ENCODE data around the gene SOX8. TPM values are rescaled to one million over a fixed set of nuclear protein-coding genes. Genes with fewer than 3 reads are reported as not detected.
"Not testable (repeated sequence)": the region's sequence is repeated elsewhere in the genome, so short reads cannot be mapped to it uniquely, and the experiment has no call there.

The SOX8 gene
- polyA plus RNA-seq, 1 experiment: not detected

DNA sequence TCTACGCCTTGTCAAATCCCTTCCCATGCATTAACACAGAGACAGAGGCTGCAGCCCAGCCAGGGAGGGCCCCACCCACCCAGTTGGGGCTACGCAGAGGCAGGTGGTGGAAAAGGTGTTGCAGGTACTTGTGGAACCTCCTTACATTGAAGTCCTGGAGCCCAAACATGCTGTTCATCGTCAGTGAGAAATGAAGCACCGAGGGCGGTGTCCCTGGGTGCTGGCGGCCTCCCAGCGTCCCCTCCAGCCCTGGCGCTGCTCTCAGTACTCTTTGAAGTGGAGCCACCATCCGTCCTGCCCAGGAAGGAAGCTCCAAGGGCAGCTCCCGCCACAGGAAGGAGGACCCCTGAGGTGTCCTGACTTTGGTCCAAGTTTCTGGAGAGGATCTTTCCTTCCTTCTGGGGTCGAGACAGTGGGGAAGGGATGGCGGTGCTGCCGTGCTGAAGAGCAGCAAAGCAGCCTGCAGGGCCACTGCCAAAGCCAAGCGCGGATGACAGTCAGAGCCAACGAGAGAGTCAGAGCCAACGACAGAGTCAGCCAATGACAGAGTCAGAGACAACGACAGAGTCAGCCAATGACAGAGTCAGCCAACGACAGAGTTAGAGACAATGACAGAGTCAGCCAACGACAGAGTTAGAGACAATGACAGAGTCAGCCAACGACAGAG lies 34.2 kb upstream of the SOX8 start:
- ChIA-PET CTCF (no interaction called here), POLR2A (no interaction called here)
- Histone ChIP-seq H3K4me3 (ENCODE audit: low read depth, low read length) (no peak overlapping the region), H3K9me3 (ENCODE audit: control insufficient read depth, insufficient read depth, low read length) (peaks cover 18% of the 10 kb centered on the region), H3K27me3 (ENCODE audit: control insufficient read depth, insufficient read depth, low read length) (no peaks in the 10 kb centered on the region), H3K27ac (ENCODE audit: low read depth, low read length) (no peak overlapping the region)
- DNase-seq (ENCODE audit: low read depth, low spot score): no peak
- TF ChIP-seq, protein P1, sequence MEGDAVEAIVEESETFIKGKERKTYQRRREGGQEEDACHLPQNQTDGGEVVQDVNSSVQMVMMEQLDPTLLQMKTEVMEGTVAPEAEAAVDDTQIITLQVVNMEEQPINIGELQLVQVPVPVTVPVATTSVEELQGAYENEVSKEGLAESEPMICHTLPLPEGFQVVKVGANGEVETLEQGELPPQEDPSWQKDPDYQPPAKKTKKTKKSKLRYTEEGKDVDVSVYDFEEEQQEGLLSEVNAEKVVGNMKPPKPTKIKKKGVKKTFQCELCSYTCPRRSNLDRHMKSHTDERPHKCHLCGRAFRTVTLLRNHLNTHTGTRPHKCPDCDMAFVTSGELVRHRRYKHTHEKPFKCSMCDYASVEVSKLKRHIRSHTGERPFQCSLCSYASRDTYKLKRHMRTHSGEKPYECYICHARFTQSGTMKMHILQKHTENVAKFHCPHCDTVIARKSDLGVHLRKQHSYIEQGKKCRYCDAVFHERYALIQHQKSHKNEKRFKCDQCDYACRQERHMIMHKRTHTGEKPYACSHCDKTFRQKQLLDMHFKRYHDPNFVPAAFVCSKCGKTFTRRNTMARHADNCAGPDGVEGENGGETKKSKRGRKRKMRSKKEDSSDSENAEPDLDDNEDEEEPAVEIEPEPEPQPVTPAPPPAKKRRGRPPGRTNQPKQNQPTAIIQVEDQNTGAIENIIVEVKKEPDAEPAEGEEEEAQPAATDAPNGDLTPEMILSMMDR (IDR thresholded peaks at IDR 0.05; ENCODE audit: low read depth, low read length): no peak

DNA sequence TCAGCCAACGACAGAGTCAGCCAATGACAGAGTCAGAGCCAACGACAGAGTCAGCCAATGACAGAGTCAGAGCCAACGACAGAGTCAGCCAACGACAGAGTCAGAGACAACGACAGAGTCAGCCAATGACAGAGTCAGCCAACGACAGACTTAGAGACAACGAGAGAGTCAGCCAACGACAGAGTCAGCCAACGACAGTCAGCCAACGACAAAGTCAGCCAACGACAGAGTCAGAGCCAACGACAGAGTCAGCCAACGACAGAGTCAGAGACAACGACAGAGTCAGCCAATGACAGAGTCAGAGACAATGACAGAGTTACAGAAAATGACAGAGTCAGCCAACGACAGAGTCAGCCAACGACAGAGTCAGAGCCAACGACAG lies 33.7 kb upstream of the SOX8 start:
- H3K27ac ChIP-seq (ENCODE audit: low read depth, low read length); DNase-seq (ENCODE audit: low read depth, low spot score); H3K27me3 ChIP-seq (ENCODE audit: control insufficient read depth, insufficient read depth, low read length); POLR2A ChIA-PET; CTCF ChIA-PET; H3K4me3 ChIP-seq (ENCODE audit: low read depth, low read length): not testable (repeated sequence)
- H3K9me3 ChIP-seq (ENCODE audit: control insufficient read depth, insufficient read depth, low read length): peaks cover 13% of the 10 kb centered on the region; the same call in 1 of the 2 replicates

DNA sequence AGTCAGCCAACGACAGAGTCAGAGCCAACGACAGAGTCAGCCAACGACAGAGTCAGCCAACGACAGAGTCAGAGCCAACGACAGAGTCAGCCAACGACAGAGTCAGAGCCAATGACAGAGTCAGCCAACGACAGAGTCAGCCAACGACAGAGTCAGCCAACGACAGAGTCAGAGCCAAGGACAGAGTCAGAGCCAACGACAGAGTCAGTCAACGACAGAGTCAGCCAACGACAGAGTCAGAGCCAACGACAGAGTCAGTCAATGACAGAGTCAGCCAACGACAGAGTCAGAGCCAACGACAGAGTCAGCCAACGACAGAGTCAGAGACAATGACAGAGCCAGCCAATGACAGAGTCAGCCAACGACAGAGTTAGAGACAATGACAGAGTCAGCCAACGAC lies 32.8 kb upstream of the SOX8 start:
- H3K27ac ChIP-seq (ENCODE audit: low read depth, low read length); POLR2A ChIA-PET; H3K4me3 ChIP-seq (ENCODE audit: low read depth, low read length); CTCF ChIA-PET; H3K27me3 ChIP-seq (ENCODE audit: control insufficient read depth, insufficient read depth, low read length); DNase-seq (ENCODE audit: low read depth, low spot score): not testable (repeated sequence)
- H3K9me3 ChIP-seq (ENCODE audit: control insufficient read depth, insufficient read depth, low read length): peaks cover 12% of the 10 kb centered on the region; the same call in 1 of the 2 replicates

DNA sequence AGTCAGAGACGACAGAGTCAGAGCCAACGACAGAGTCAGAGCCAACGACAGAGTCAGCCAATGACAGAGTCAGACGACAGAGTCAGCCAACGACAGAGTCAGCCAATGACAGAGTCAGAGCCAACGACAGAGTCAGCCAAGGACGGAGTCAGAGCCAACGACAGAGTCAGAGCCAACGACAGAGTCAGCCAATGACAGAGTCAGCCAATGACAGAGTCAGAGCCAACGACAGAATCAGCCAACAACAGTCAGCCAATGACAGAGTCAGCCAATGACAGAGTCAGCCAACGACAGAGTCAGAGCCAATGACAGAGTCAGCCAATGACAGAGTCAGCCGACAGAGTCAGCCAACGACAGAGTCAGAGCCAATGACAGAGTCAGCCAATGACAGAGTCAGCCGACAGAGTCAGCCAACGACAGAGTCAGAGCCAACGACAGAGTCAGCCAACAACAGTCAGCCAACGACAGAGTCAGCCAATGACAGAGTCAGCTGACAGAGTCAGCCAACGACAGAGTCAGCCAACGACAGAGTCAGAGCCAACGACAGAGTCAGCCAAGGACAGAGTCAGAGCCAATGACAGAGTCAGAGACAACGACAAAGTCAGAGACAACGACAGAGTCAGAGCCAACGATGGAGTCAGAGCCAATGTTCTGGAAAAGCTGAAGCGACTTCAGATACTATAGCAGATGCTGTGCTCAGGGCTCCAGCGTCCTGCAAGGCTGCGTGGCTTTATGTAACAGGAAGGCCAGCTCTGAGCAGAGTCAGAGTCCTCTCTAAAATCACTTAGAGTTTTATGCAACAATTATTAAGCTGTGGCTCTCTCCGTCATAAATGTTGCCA lies 30.6 kb upstream of the SOX8 start:
- H3K4me3 ChIP-seq (ENCODE audit: low read depth, low read length); H3K27me3 ChIP-seq (ENCODE audit: control insufficient read depth, insufficient read depth, low read length); DNase-seq (ENCODE audit: low read depth, low spot score); POLR2A ChIA-PET; H3K27ac ChIP-seq (ENCODE audit: low read depth, low read length): not testable (repeated sequence)
- peaks cover 12% of the 10 kb centered on the region; the same call in 1 of the 2 replicates for H3K9me3 ChIP-seq (ENCODE audit: control insufficient read depth, insufficient read depth, low read length)
- CTCF ChIA-PET: interaction anchor here (0.6 kb wide), 1 partner anchor 209 kb away, joined by 4 read pairs; no protein-coding TSS in a partner anchor

DNA sequence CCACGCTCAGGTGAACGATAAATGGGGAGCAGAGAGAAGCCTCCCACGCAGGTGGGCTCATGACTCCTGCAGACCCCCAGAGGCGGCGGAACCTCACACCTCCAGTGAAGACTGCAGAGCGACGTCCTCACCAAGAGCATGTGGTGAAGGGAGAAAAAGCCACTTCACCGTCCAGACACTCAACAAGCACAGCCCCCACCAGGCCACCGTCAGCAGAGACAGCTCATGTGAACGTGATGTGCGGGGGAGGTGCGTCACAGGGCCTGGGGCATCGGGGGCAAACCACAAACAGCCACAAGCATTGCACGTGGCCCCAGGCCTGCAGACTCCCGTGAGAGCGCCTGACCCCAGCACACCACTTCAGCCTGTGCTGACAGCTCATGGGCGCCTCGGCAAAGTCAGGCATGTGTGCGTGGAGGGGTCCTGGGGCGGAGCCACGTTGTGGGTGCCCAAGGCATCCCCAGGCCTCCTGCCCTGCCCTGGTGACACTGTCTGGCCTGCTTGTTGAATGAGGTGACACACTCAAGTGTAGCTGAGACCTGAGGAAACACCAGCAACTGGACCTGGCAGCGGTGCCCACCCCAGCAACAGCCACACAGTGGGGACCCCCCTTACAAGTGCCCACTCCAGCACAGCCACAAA lies 29.8 kb upstream of the SOX8 start:
- no peak for DNase-seq (ENCODE audit: low read depth, low spot score)
- ChIA-PET POLR2A (no interaction called here), CTCF (interaction anchor here (0.6 kb wide), 1 partner anchor 210 kb away, joined by 4 read pairs; no protein-coding TSS in a partner anchor)
- Histone ChIP-seq H3K9me3 (ENCODE audit: control insufficient read depth, insufficient read depth, low read length) (peaks cover 12% of the 10 kb centered on the region; the same call in 1 of the 2 replicates), H3K27ac (ENCODE audit: low read depth, low read length) (no peak overlapping the region), H3K27me3 (ENCODE audit: control insufficient read depth, insufficient read depth, low read length) (no peaks in the 10 kb centered on the region), H3K4me3 (ENCODE audit: low read depth, low read length) (no peak overlapping the region)
- TF ChIP-seq, protein P1 (IDR thresholded peaks at IDR 0.05; ENCODE audit: low read depth, low read length): no peak

DNA sequence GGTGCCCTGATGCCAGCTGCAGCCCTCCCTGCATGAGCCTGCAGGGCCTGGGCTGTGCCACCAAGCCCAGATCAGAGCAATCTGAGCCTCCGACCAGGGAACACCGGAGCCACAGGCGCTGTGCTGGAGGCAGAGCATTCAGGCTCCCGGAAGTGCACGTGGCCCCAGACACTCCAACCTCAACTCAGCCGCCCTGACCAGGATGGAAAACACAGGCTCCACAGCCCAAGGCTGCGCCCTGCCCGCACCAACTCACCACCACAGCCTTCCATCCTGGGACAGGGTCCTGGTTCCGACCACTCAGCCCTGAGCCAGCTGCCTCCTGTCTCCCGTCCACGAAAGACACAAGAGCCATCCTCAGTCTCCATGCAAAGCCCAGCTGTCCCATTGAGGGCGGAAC lies 29.2 kb upstream of the SOX8 start:
- Histone ChIP-seq H3K4me3 (ENCODE audit: low read depth, low read length) (no peak overlapping the region), H3K27me3 (ENCODE audit: control insufficient read depth, insufficient read depth, low read length) (no peaks in the 10 kb centered on the region), H3K27ac (ENCODE audit: low read depth, low read length) (no peak overlapping the region), H3K9me3 (ENCODE audit: control insufficient read depth, insufficient read depth, low read length) (peaks cover 7% of the 10 kb centered on the region; the same call in 1 of the 2 replicates)
- TF ChIP-seq, protein P1 (IDR thresholded peaks at IDR 0.05; ENCODE audit: low read depth, low read length): no peak
- CTCF ChIA-PET: no interaction called here
- POLR2A ChIA-PET: no interaction called here
- no peak for DNase-seq (ENCODE audit: low read depth, low spot score)

DNA sequence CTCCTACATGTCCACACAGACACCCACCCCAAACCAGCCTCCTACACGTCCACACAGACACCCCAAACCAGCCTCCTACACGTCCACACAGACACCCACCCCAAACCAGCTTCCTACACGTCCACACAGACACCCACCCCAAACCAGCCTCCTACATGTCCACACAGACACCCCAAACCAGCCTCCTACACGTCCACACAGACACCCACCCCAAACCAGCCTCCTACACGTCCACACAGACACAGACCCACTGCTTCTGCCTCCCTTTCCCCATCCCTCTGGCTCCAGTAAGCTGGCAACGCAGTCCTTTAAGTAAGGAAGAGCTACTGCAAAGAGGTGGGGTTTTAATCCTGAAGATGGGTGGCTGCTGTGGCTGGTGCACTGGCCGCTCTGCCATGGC lies 27.8 kb upstream of the SOX8 start:
- H3K9me3 ChIP-seq (ENCODE audit: control insufficient read depth, insufficient read depth, low read length); CTCF ChIA-PET; H3K27me3 ChIP-seq (ENCODE audit: control insufficient read depth, insufficient read depth, low read length); H3K27ac ChIP-seq (ENCODE audit: low read depth, low read length); POLR2A ChIA-PET; DNase-seq (ENCODE audit: low read depth, low spot score); H3K4me3 ChIP-seq (ENCODE audit: low read depth, low read length): not testable (repeated sequence)

DNA sequence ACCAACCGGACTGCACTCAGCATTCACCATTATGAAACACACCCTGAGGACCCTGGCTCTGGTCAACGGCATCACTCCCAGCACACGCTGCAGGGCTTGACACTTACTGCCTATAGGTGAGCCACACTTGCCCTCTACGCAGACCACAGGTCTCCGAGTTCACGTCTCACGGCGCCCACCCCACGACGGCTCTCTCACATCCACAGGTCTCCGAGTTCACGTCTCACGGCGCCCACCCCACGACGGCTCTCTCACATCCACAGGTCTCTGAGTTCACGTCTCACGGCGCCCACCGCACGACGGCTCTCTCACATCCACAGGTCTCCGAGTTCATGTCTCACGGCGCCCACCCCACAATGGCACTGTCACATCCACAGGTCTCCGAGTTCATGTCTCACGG lies 25.8 kb upstream of the SOX8 start:
- POLR2A ChIA-PET: not testable (repeated sequence)

More for the DNA sequence above, 25.8 kb upstream of the SOX8 start:
- H3K4me3 ChIP-seq (ENCODE audit: low read depth, low read length); H3K27ac ChIP-seq (ENCODE audit: low read depth, low read length); DNase-seq (ENCODE audit: low read depth, low spot score); H3K27me3 ChIP-seq (ENCODE audit: control insufficient read depth, insufficient read depth, low read length); CTCF ChIA-PET; H3K9me3 ChIP-seq (ENCODE audit: control insufficient read depth, insufficient read depth, low read length): not testable (repeated sequence)
